ENCODE measurements around the gene TLCD3B.
"Not testable (repeated sequence)": the region's sequence is repeated elsewhere in the genome, so short reads cannot be mapped to it uniquely, and the experiment has no call there.

Gene TLCD3B

DNA sequence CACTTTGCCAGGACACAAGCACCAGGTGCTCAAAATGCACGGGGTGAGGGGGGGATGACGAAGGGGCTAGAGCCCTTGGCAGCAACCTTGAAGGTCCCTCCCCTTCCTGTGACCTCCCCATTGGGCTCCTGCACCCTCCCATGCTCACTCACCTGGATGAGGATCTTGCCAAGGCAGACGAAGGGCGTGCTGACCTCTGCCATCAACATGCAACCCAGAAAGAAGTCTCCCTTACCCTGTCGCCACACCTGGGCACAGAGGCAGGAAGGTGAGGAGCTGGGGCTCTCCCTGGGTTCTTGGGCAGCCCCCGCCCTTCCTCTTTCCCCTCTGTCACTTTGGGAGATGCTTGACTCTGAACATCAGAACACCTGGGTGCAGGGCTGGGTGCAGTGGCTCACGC is 5.5 kb downstream of the TLCD3B start:
- no peak for DNase-seq (ENCODE audit: low read depth)

- DNase-seq (ENCODE audit: low read depth): no peak
Measured at GRCh38 chr16:30025156-30025555, 5.9 kb downstream of the TLCD3B start.

DNA sequence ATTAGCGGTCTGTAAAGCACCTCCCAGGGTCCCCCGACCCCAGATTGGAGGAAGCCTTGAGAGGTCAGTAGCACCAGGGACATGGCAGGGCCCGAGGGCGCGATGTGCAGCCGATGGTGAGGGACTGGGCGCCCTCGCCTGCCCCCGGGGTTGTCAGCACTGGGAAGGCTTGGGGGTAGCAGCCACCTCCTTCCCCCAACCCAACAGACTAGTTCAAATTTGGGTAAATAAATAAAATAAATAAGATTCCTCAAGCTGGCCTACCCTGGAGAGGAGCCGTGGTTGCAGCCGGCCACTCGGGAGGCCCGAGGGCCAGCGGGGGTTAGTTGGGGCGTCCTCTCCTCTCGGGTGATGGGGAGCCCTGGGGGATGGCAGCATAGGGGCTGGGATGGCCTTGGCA is 6.6 kb downstream of the TLCD3B start:
- no peak for DNase-seq (ENCODE audit: low read depth)

DNA sequence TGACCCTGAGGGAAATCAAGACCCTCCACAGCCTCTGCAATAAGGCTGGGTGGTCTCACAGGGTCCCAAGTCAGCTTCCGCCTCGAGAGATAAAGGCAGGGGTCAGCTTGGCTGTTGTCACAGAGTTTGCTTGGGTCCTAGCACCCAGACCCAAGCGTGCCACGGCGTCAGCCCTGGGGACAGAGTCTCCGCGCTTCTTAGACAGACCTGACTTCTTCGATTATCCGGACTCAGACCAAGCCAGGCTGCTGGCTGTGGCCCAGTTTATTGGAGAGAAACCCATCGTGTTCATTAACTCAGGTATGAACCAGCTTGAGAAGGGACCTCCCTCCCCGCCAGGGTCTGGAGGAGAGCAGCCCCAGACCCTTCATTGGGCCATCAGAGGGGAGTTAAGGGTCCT is 7.5 kb downstream of the TLCD3B start:
- DNase-seq (ENCODE audit: low read depth): no peak

GRCh38 chr16:30022887-30023286 is 8.2 kb downstream of the TLCD3B start, which contains the start of gene C16orf92:
TSS of gene C16orf92 (plus strand) at chr16:30023198. CDS start at chr16:30023341, 143 bp downstream.
- DNase-seq (ENCODE audit: low read depth): no peak

GRCh38 chr16:30018731-30019158 is 12.3 kb downstream of the TLCD3B start:
- no peak for DNase-seq (ENCODE audit: low read depth)

DNA sequence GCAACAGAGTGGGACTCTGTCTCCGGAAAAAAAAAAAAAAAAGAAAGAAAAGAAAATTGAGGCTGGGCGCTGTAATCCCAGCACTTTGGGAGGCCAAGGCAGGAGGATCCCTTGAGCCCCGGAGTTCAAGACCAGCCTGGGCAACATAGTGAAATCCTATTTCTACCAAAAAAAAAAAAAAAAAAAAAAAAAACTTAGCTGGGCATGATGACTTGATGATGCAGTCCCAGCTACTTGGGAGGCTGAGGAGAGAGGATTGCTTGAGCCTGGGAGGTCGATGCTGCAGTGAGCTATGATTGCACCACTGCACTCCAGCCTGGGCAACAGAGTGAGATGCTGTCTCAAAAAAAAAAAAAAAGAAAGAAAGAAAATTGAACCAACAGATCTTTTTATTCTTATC is 13.1 kb downstream of the TLCD3B start:
- not testable (repeated sequence) for DNase-seq (ENCODE audit: low read depth)

DNA sequence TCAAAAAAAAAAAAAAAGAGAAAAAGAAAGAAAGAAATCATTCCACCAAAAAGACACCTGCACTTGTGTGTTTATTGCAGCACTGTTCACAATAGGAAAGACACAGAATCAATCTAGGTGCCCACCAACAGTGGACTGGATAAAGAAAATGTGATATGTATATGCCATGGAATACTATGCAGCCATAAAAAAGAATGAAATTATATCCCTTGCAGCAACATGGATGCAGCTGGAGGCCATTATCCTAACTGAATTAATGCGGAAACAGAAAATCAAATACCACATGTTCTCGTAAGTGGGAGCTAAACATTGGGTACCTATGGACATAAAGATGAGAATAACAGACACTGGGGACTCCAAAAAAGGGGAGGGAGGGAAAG is 13.8 kb downstream of the TLCD3B start:
- DNase-seq (ENCODE audit: low read depth): no peak

DNA sequence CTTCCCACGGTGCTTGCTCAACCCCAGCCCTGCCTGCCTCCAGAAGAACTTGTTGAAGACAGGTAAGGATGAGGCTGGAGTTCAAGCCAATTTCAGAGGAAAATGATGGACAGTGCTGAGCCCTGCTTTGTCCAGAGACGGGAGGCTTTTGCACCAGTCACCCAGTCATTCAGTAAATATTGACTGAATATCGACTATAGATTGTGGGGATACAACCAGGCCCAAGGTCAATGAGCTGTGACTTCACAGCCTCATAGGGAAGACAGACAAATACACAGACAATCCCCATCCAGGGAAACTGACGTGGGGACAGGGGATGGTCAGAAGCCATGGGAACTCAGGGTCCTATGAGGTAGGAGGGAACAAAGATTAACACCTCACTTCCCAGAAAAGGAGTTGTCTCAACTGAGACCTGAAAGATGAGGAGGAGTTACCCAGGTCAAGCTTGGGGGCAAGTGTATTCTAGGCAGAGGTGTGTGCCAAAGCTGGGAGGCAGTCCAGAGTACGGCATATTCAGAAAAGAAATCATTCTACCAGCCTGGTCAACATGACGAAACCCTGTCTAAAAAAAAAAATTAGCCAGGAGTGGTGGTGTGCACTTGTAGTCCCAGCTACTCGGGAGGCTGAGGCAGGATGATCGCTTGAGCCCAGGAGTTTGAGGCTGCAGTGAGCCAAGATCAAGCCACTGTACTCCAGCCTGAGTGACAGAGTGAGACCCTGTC is 14.4 kb downstream of the TLCD3B start:
- no peak for DNase-seq (ENCODE audit: low read depth)

GRCh38 chr16:30015450-30015849 is 15.6 kb downstream of the TLCD3B start:
- not testable (repeated sequence) for DNase-seq (ENCODE audit: low read depth)

DNA sequence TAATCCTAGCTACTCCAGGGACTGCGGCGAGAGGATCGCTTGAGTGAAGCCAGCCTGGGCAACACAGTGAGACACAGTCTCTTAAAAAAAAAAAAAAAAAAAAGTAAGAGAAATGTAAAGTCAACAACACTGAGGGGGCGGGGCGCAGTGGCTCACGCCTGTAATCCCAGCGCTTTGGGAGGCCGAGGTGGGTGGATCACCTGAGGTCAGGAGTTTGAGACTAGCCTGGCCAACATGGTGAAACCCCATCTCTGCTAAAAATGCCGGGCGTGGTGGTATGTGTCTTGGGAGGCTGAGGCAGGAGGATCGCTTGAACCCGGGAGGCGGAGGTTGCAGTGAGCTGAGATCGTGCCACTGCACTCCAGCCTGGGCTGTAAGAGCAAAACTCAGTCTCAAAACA is 18.5 kb downstream of the TLCD3B start:
- not testable (repeated sequence) for DNase-seq (ENCODE audit: low read depth)

DNA sequence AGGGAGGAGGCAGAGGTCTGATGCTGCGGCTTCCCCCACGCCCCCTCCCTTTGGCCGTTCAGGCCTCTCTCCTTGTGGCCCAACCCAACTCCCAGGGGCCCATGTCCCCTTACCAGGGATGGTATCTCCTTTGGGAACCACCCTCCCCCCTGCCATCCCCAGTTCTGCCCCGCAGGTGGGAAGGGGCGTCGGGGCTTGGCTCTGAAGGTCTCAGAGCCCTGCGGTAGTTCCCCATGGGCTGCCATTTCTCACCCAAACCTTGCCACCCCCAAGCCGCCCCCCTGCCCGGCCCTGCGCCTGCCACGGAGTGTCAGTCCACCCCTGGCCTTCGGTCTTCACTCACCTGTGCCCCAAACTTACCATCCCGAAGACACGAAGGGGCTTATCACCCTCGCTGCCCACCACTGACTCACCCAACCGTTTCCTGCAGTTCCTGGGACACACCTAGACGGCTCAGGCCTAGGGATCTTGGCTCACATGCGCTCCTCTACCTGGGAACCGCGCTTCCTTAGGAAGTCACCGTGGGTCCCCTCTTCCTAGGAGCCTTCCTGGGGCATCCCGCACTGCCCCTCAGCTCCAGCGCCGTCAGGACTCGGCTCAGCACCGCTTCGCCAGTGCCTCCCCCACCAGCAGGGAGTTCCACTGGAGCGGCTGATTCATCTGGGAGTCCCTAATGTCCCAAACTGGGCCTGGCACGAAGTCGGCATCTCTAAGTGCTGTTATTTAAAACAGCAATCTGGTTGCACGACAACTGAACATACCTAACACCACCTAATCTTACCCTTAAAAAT is 19.2 kb downstream of the TLCD3B start:
- no peak for DNase-seq (ENCODE audit: low read depth)

DNA sequence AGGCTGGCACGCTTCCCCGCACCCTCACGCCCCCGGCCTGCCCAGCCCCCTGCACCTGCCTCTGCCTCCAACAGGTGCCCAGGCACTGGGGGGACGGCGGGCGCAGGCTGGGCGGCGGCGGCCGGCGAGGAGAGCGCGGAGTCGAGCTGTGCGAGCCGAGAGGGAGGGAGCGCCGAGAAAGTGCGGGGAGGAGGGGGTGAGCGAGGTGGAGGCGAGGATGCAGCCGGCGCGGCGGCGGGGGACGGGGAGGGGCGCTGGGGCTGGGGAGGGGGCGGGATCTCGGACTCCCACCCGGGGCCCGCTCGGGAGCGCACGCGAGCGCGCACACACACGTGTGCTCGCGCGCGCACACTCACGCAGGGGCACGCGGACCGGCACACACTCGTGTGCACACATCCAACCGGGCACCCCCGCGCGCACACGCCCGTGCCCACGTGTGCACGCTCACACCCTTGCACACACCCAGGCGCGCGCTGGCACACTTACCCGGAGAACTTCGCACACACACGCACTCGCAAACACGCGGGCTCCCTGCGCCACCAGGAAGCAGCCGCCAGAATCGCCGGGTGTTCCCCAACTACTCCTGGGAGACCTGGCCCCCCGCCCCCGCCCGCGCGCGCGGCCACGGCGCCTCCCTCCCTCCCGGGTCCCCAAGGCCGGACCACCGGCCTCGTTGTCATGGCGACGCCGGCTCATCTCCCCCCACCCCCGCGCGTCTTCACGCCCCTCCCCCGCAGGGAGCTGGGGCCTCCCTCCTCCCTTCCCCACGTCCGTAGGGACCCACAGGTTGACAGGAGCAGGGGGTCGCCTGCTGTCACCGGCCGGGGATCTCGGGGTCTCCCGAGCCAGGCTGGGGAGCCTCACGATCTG is 20.0 kb downstream of the TLCD3B start, which contains the start of gene DOC2A:
DOC2A (minus strand) TSS at position 184 of the 870 bp plus-strand sequence. CDS start 805 bp downstream, outside the sequence.
- DNase-seq (ENCODE audit: low read depth): no peak

GRCh38 chr16:30009990-30010843 is 20.9 kb downstream of the TLCD3B start:
- DNase-seq (ENCODE audit: low read depth): no peak

DNA sequence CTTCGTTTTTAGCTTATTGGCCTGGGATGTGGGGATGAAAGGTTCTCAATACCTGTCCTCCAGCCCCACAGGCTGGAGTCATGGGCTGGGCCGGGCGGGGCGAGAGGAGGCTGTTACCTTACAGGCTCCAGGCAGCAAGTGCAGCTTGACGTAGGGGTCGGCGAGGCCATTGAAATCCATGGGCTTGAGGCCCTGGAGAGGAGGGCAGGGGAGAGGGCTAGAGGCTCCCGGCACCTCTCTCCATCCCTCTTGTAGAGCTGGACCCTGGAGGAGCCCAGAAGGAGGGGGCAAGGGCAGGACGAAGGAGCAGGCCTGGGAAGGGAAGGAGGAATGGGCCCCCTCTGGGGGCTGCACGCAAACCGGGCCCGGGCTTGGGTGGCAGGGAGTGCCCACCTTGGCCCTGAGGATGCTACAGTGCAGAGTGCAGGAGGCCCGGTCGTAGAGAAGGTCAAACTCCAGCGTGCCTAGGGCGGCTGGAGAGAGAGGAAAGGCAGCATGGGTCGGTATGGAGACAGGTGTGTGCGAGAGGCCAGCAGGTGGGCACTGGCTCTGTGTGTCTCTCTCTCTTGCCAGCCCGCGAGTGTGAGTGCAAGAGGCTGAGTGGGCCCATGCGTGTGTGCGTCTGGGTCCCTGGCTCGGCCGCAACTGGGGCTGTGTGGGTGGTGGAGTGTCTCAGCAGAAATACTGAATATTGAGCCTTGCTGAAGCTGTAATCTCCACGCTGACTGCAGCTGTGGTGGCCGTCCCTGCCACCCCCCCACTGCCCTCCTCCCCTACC is 21.8 kb downstream of the TLCD3B start:
- no peak for DNase-seq (ENCODE audit: low read depth)

- DNase-seq (ENCODE audit: low read depth): no peak
Measured at GRCh38 chr16:30007378-30007895, 23.6 kb downstream of the TLCD3B start.

DNA sequence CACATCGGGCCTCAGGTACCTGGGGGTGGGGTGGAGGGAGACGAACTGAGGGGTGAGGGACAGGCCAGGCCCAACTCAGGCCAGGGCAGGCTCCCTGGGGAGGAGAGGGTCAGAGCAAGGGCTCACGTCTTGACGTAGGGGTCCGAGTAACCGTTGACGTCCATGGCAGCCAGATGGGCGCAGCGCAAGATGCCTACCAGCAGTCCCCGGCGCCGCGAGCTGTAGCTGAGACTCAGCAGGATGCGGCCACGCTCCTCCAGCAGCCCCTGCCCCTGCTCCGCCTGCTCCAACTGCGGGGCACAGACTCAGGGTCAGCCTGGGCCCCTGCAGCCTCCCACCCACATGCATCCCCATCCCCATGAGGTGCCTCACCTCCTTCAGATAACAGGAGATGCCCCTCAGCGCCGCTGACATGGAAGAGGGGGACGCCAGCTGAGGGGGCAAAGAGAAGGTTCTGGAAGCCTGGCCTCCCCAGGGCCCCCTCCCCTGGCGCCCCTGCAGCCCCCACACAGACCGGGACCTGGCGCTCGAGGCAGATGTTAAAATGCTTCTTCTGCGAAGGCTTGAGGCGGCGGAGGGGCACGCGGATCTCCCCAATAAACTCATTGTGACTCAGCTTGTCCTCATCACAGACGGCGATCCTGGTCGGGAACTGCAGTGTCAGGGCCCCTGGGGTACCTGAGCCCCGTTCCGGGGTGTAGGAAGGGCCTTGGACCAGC is 24.3 kb downstream of the TLCD3B start:
- no peak for DNase-seq (ENCODE audit: low read depth)

GRCh38 chr16:30006095-30006473 is 25.0 kb downstream of the TLCD3B start:
- no peak for DNase-seq (ENCODE audit: low read depth)

- no peak for DNase-seq (ENCODE audit: low read depth)
Measured at GRCh38 chr16:30005341-30006094, 25.6 kb downstream of the TLCD3B start.

Measured in activated T-cell treated with anti-CD3 and anti-CD28 coated beads for 48 hours (primary cell).